GM21717 (cell line): ENCODE measurements around the gene NDUFB2.
"Not testable (repeated sequence)": the region's sequence is repeated elsewhere in the genome, so short reads cannot be mapped to it uniquely, and the experiment has no call there.

Experiments used
- ATAC-seq: cut with Tn5 transposase; IDR thresholded peaks from one replicate; pipeline ENCODE4 v1.9.1; 2021; ENCODE audit warnings: mild to moderate bottlenecking, moderate library complexity; ENCODE audit not compliant: unreplicated experiment

The NDUFB2 gene

DNA sequence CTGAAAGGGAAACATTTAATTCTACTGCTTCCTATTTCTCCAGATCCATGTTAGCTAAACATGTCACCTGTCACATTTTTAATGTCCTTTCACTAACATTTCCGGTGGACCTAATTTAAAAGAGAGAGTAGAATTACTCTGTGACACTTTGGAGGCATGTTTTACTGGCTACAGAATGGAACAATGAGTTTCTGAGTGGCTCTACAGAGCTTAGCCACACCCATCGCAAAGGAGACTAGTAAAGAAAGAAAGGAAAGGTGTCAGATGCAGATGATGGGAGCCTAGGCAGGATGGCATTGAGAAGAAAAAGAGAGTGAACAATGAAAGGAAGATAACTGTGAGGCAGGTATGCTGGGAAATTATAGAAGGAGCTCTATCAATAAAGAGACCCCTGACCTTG lies 35.9 kb downstream of the NDUFB2 start:
- no peak for ATAC-seq

DNA sequence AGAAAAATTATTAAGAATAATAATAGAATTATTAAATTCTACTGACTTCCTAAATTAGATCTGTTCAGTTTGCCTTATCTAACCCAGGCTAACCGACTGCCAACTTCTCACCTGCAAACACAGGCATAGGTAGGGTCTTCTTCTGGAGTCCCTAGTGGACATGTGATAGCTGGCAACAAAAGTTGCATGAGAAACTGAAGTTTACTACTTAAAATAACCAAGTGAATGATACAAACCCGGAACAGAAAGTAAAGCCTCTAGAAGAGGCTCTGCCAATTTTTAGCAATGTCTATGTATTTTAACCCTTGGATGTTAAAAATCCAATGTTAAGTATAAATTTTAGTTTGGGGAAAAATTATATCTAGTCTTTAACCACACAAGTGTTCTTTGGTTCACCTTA lies 37.6 kb downstream of the NDUFB2 start:
- ATAC-seq, result no peak

DNA sequence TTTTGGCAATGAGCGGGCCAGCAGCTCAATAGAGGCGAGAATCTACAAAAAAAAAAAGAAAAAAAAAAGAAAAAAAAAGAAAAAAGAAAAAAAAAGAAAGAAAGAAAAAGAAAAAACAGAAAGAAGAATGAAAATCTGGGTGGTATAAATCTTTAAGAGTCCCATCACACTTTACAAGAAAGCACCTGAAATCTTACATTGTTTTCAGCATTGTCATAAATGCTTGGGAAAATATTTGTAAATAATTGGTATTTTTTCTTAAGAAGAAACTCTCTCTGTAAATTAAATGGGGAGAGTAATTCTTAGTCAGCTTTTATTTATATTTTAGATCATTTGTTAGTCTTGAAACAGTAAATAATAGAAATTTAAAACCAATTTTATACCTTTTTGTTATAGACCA lies 38.2 kb downstream of the NDUFB2 start:
- no peak for ATAC-seq

DNA sequence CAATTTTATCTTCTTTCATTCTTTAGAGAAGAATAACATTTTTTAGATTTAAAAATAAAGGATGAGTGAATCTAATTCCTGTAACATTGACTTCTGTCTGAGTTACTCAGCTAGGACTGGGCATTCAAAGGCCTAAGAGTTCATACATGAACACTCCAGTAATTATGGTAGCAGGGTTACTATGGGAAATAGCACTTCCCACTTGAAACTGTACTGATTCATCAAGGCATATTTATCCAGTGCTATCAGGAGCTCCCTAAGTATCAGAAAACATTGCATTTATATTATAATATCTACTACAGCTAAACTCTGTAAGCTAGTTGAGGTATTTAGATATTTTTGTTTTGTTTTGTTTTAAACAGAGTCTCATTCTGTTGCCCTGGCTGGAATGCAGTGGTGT lies 41.8 kb downstream of the NDUFB2 start:
- no peak for ATAC-seq

- ATAC-seq, result not testable (repeated sequence)
Measured at GRCh38 chr7:140743255-140743654, 46.7 kb downstream of the NDUFB2 start.

DNA sequence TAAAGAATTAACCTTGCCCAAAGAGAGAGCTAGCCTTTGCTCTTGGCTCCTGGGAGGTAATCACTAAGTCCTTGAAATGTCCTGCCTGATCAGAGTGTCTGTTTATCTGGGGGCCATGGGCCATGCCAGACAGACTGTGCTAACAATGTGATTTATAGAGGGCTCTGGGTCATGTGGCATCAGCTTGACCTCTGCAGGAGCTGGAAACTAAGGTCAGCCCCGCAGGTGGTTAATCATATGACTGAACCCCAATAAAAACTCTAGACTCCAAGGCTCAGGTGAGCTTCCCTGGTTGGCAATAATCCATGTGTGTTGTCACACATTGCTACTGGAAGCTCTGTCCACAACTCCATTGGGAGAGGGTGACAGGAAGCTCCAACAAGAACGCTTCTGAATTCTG lies 47.5 kb downstream of the NDUFB2 start:
- no peak for ATAC-seq

DNA sequence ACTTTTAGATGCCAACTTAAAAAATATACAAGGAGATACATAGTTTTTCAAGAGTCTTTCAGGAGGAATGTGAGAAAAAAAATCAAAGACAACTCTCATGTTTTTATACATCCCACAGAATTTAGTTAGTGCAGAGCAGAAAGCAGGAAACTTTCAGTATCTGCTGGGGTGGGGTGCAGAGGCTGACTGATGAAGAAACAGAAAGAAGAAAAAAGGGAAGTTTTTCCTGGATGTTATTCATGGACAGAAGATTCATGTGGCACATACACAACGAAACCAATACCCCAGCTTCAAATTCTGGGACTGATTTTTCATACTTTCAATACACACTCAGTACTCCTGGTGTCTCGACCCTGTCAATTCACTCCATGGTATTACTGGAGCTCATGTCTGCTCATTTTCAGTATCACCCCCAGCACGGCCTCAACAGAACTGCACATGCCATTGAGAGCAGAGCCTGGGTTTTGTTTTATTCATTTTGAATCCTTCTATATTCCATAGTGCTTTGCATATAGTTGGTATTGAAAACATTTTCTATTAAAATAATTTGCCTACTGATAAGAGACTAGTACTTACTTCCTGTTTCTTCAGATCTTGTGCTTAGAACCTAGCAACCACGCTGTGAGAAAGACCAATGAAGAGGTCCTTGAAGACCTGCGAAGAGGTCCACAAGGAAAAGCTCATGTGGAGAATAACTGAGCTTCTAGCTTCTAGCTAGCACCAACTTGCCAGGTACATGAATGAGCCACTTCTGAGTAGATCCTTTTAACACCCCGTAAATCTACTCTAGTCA lies 49.0 kb downstream of the NDUFB2 start:
- no peak for ATAC-seq

- ATAC-seq, result no peak
Measured at GRCh38 chr7:140746751-140747150, 50.2 kb downstream of the NDUFB2 start.

- no peak for ATAC-seq
Measured at GRCh38 chr7:140752533-140752932, 56.0 kb downstream of the NDUFB2 start.

DNA sequence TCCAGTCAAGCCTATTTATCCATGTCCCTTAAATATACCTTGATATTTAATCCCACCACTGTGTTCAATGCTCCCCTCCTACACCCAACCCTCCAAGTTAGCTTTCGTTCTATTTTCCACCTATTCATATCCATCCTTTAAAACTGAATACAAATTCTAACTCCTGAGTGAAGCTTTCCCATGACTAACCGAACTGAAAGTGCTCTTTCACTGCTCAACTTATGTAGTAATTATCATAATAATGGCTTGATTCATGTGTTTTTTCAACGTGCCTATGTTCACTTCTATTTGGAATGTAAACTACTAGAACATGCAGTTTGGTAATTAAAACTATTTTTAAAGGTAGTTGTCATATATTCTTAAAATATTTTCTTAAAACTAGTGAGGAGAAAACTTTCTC lies 58.0 kb downstream of the NDUFB2 start:
- ATAC-seq, result no peak
